ENCODE measurements around the gene BANF2.

- TF ChIP-seq YY1 (IDR thresholded peaks at IDR 0.05; ENCODE audit: insufficient read depth, insufficient read length) (no peak), ZNF274 (IDR thresholded peaks at IDR 0.05; ENCODE audit: low read depth, low read length) (no peak)
These were observed 30.3 kb downstream of the BANF2 start for GRCh38 chr20:17730071-17730470.
